HepG2 (cell line): ENCODE data around the gene SLC12A3. TPM values are rescaled to one million over a fixed set of nuclear protein-coding genes. Genes with fewer than 3 reads are reported as not detected.

Experiments used
- ATAC-seq: fragments of 200-7000 bp; cut with Tn5 transposase; 3 replicates; pipeline ENCODE4 v1.9.1; 2020; ENCODE audit warnings: mild to moderate bottlenecking, moderate library complexity
- BruUV-seq: library from RNA; stranded (reverse); fragments of 400-500 nt; replicated peaks from 2 replicates; lab custom pipeline; 2021; lab: Mats Ljungman, UMichigan
- CTCF ChIA-PET: fragments of 300-600 bp; formaldehyde crosslinking; extraction: SDS; loops from one replicate; lab custom pipeline; 2021; ENCODE audit warnings: low total read pairs, inconsistent platforms, low intra/inter-chr PET ratio; lab: Yijun Ruan, JAX
- POLR2A ChIA-PET: fragments of 350-600 bp; sonication (Branson Sonifier 250); formaldehyde crosslinking; loops from one replicate; lab custom pipeline; 2020; ENCODE audit warnings: antibody characterized with exemption, inconsistent platforms; lab: Yijun Ruan, JAX
- DNase-seq: peaks from one replicate; pipeline ENCODE4 v3.0.0-alpha.2; 2015; ENCODE audit warnings: low spot score
- FAIRE-seq: peaks from 3 replicates; lab custom pipeline; 2011; peaks lifted over from hg19 to GRCh38; lab: Jason Lieb, UNC
- H2AFZ ChIP-seq: one replicate; pipeline ENCODE4 v1.6.1; 2011; ENCODE audit warnings: low read length, inconsistent platforms
- H3K27ac ChIP-seq: fragments of 300-600 bp; 3 replicates; pipeline ENCODE4 v1.8.0; 2011; ENCODE audit warnings: mixed run types, mild to moderate bottlenecking, mixed read lengths, low read length, inconsistent platforms; ENCODE audit not compliant: insufficient read depth; ENCODE audit errors: extremely low read length
- H3K27me3 ChIP-seq, 2 experiments: fragments of 200-600 bp in 1 of 2; 2 replicates in 1 of 2; 3 replicates in 1 of 2; pipeline versions ENCODE4 v1.6.0 to v1.8.0; 2011; ENCODE audit warnings: low read length in 2 of 2, mild to moderate bottlenecking in 2 of 2, moderate library complexity in 2 of 2, inconsistent platforms in 1 of 2; ENCODE audit not compliant: insufficient read depth in 2 of 2, control insufficient read depth in 1 of 2
- H3K36me3 ChIP-seq, 2 experiments: fragments of 200-600 bp in 1 of 2; replicated peaks in 1 of 2; 2 replicates in 1 of 2; 3 replicates in 1 of 2; pipeline versions ENCODE4 v1.5.1 to v1.8.0; 2011; ENCODE audit warnings: low read length in 2 of 2, inconsistent platforms in 1 of 2; ENCODE audit not compliant: insufficient read depth in 2 of 2, control insufficient read depth in 1 of 2
- H3K4me1 ChIP-seq: 2 replicates; pipeline ENCODE4 v1.5.1; 2012; ENCODE audit warnings: low read length, inconsistent platforms; ENCODE audit not compliant: insufficient read depth
- H3K4me2 ChIP-seq: 2 replicates; pipeline ENCODE4 v1.6.0; 2011; ENCODE audit warnings: low read depth, low read length, inconsistent platforms
- H3K4me3 ChIP-seq, 3 experiments: fragments of 200-600 bp in 1 of 3; sonication (generic), shearing (Covaris generic) in 1 of 3; replicated peaks in 1 of 3; 2 replicates each; pipeline ENCODE4 v1.5.1; 2011 to 2016; ENCODE audit warnings: low read length in 3 of 3, inconsistent platforms in 2 of 3, low read depth in 2 of 3, mild to moderate bottlenecking in 2 of 3, control low read depth in 1 of 3, mixed read lengths in 1 of 3; ENCODE audit not compliant: insufficient read depth in 1 of 3
- H3K79me2 ChIP-seq: one replicate; pipeline ENCODE4 v1.6.1; 2011; ENCODE audit warnings: low read length, inconsistent platforms; ENCODE audit not compliant: insufficient read depth
- H3K9ac ChIP-seq: 2 replicates; pipeline ENCODE4 v1.6.0; 2011; ENCODE audit warnings: mild to moderate bottlenecking, low read depth, low read length, inconsistent platforms; ENCODE audit not compliant: insufficient read depth
- H3K9me3 ChIP-seq: 2 replicates; pipeline ENCODE4 v1.5.1; 2012; ENCODE audit warnings: mild to moderate bottlenecking, low read length
- H4K20me1 ChIP-seq: 2 replicates; pipeline ENCODE4 v1.6.0; 2011; ENCODE audit warnings: inconsistent platforms, mild to moderate bottlenecking, low read length, moderate library complexity; ENCODE audit not compliant: insufficient read depth
- BRCA1 ChIP-seq: sonication (generic); formaldehyde crosslinking; IDR thresholded peaks from 2 replicates; pipeline ENCODE4 v1.4.0; 2020; ENCODE audit warnings: missing genetic modification reagents
- NFIB ChIP-seq: sonication (generic); formaldehyde crosslinking; IDR thresholded peaks from 2 replicates; pipeline ENCODE4 v1.9.0; 2021; ENCODE audit warnings: missing genetic modification reagents, mild to moderate bottlenecking, borderline replicate concordance
- NFYC ChIP-seq: IDR thresholded peaks from 2 replicates; pipeline ENCODE4 v1.6.1; 2016; ENCODE audit warnings: missing genetic modification reagents, missing compliant biosample characterization
- PRMT3 ChIP-seq: sonication (generic); formaldehyde crosslinking; IDR thresholded peaks from 2 replicates; pipeline ENCODE4 v1.8.1; 2022; ENCODE audit warnings: low read depth, mild to moderate bottlenecking, moderate library complexity, missing genetic modification reagents, borderline replicate concordance
- SIX1 ChIP-seq: sonication (generic); formaldehyde crosslinking; IDR thresholded peaks from 2 replicates; pipeline ENCODE4 v1.4.0; 2020; ENCODE audit warnings: missing genetic modification reagents, borderline replicate concordance
- SMYD3 ChIP-seq: sonication (generic); formaldehyde crosslinking; IDR thresholded peaks from 2 replicates; pipeline ENCODE4 v1.8.1; 2023; ENCODE audit warnings: mild to moderate bottlenecking, missing genetic modification reagents
- ZNF282 ChIP-seq: fragments of 450-650 bp; IDR thresholded peaks from 2 replicates; pipeline ENCODE4 v1.6.1; 2018; ENCODE audit not compliant: partially characterized antibody
- ZNF629 ChIP-seq: sonication (generic); formaldehyde crosslinking; conservative IDR thresholded peaks from 2 replicates; pipeline ENCODE4 v1.5.0; 2020; ENCODE audit warnings: missing genetic modification reagents
- WGBS: methylation state at CpG from one replicate; pipeline ENCODE4 v1.1.6; 2017; ENCODE audit warnings: low lambda C conversion rate; 5-methylcytosine and 5-hydroxymethylcytosine counted together
- in situ Hi-C: cut with HindIII; loops from 2 replicates; pipeline ENCODE4 v1.10.0; 2017; ENCODE audit warnings: low pct_unique_long_range_greater_than_20kb; ENCODE audit not compliant: extremely low pct_ligation_motif_present
- intact Hi-C: fragments of 100-400 bp; cut with micrococcal nuclease; formaldehyde crosslinking; loops from one replicate; pipeline ENCODE4 v1.10.0; 2022; ENCODE audit not compliant: unreplicated experiment
- polyA plus RNA-seq, 8 experiments: library from polyadenylated mRNA; depleted of rRNA in 3 of 8; stranded (reverse) in 7 of 8; unstranded in 1 of 8; fragments of >200 nt; fragmentation: Illumina TruSeq in 4 of 8; extraction: Trizol in 4 of 8; gene quantifications; 2 replicates each; pipeline versions ENCODE4 v1.2.1 to v1.2.3, GENCODE V29; 2011 to 2016; ENCODE audit warnings: low read depth in 4 of 8, missing spikeins in 1 of 8, mixed read lengths in 1 of 8; ENCODE audit not compliant: insufficient read depth in 1 of 8
- total RNA-seq, 5 experiments: library from RNA; depleted of rRNA; stranded (reverse); fragments of >200 nt; fragmentation: Illumina TruSeq; extraction: Trizol; gene quantifications; 2 replicates each; pipeline ENCODE4 v1.2.3, GENCODE V29; 2016; ENCODE audit warnings: low read depth in 1 of 5
- TF ChIP-seq, protein P1 (sequence below): sonication (generic); formaldehyde crosslinking; IDR thresholded peaks from 2 replicates; pipeline ENCODE4 v1.4.0; 2020; ENCODE audit warnings: missing genetic modification reagents

The SLC12A3 gene
- total and polyA plus RNA-seq, 2 of the 13 experiments (the other 11 are each of a cell fraction or from before 2014, with no cell fraction given), result 6.2 TPM; not detected in 1

DNA sequence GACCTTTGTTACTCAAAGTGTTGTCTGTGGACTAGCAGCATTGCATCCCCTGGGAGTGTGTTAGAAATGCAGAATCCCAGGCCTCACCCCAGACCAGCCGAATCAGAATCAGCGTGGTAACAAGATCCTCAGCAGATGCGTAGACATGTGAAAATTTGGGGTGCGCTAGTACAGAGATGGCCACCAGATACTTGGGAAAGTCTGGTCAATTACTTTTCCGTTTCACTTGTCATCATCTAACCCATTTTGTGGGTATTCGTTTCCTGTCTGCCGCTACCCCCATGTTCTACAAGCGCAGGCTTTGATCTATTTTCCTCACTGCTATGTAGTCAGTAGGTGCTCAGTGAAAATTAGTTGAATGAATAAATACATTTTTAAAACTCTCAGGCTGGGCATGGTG lies 33.8 kb downstream of the SLC12A3 start (continued):
- TF ChIP-seq NFYC (CRISPR knock-in tag), result no peak
- TF ChIP-seq BRCA1 (CRISPR knock-in tag), result no peak
- TF ChIP-seq SMYD3 (CRISPR knock-in tag), result no peak
- TF ChIP-seq NFIB, result no peak
- no peak for TF ChIP-seq SIX1 (CRISPR knock-in tag)
- TF ChIP-seq, protein P1, sequence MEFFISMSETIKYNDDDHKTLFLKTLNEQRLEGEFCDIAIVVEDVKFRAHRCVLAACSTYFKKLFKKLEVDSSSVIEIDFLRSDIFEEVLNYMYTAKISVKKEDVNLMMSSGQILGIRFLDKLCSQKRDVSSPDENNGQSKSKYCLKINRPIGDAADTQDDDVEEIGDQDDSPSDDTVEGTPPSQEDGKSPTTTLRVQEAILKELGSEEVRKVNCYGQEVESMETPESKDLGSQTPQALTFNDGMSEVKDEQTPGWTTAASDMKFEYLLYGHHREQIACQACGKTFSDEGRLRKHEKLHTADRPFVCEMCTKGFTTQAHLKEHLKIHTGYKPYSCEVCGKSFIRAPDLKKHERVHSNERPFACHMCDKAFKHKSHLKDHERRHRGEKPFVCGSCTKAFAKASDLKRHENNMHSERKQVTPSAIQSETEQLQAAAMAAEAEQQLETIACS (CRISPR knock-in tag), result no peak
- no peak for TF ChIP-seq PRMT3 (CRISPR knock-in tag)
- TF ChIP-seq, all 625 proteins: peak for 0

DNA sequence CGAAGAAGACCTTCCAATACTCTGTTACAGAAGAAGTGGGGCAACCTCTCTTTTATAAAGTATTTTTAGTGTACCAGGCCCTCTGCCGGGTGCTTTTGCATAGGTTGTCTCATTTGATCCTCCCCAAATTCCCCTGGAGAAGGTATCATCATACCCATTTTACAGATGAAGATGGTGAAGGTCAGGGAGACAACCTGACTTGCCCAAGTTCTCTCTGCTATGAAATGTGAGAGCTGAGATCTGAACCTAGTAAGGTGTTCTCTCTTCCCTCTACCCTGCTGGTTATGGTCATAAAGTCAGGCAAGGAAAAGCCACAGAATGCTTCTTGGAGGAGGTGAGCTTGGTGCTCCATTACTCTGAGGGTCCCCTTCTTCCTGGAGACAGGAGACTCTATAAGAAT lies 38.9 kb downstream of the SLC12A3 start:
- DNase-seq (no peak), ATAC-seq (no peak), FAIRE-seq (no peak)
- WGBS, result 66% methylated on average over 2 of the region's 2 CpGs
- no peaks in the 10 kb centered on the region for H3K79me2 ChIP-seq
- no peaks in the 10 kb centered on the region for H3K36me3 ChIP-seq
- CTCF ChIA-PET, result no interaction called here
- H4K20me1 ChIP-seq, result no peaks in the 10 kb centered on the region
- POLR2A ChIA-PET, result no interaction called here
- no peak overlapping the region for H3K27ac ChIP-seq
- H3K4me3 ChIP-seq, result no peak overlapping the region
- H2AFZ ChIP-seq, result no peak overlapping the region
- H3K4me2 ChIP-seq, result no peak overlapping the region
- H3K4me1 ChIP-seq, result no peaks in the 10 kb centered on the region
- H3K9ac ChIP-seq, result no peak overlapping the region
- H3K9me3 ChIP-seq, result no peaks in the 10 kb centered on the region
- H3K27me3 ChIP-seq, result peaks cover 0 to 49% of the 10 kb centered on the region in 2 experiments; a peak in 4 of 5 replicates
- no TSS peak for BruUV-seq
- TF ChIP-seq ZNF282 (no peak), ZNF629 (CRISPR knock-in tag) (peak; percentile 60)
- intact Hi-C loops (no loop called here), in situ Hi-C loops (no loop called here)
